GM18505 (cell line): Measurements from ENCODE around the gene THEM5.
"Not testable (repeated sequence)": the region's sequence is repeated elsewhere in the genome, so short reads cannot be mapped to it uniquely, and the experiment has no call there.

Experiments
- ATAC-seq: cut with Tn5 transposase; IDR thresholded peaks from one replicate; pipeline ENCODE4 v1.9.1; 2021; ENCODE audit not compliant: unreplicated experiment
- POLR2A ChIP-seq: IDR thresholded peaks from 4 replicates; pipeline ENCODE4 v1.6.1; 2011; ENCODE audit warnings: borderline replicate concordance; ENCODE audit not compliant: insufficient read depth, insufficient read length; ENCODE audit errors: extremely low read depth

The THEM5 gene

DNA sequence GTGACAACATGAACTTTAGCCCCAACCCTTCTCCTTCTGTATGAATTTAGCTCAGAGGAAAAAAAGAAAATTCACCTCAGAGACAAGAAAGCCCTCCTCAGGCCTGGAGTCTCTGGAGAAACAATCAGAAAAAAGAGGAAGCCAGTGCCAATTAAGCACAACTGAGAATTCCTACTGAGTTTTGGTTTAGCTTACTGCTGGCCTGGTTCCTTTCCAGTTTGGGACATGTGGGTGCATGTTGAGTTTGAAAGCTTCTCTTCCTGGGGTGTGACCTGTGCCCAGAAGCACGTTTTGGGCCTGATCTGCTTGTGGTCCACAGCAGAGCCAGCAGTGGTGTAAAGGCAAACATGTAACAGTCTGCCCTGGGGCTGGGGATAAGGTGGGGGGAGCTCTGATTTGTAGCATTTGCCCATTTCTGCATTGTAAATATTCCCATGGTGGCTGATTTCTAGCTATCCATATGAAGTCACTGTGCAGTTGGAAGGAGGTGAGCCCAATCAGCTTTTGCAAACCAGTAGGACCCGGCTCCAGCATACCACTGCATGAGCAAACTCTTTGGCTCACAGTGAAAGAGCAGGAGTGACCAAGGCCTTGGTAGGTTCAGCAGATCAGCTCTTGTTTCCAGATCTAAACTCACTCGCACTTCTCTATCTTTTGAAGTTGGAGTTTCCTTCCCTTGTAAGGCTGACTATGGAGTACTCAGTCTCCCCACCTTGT, 4.7 kb upstream of the THEM5 start:
- TF ChIP-seq POLR2A: no peak
- no peak for ATAC-seq

DNA sequence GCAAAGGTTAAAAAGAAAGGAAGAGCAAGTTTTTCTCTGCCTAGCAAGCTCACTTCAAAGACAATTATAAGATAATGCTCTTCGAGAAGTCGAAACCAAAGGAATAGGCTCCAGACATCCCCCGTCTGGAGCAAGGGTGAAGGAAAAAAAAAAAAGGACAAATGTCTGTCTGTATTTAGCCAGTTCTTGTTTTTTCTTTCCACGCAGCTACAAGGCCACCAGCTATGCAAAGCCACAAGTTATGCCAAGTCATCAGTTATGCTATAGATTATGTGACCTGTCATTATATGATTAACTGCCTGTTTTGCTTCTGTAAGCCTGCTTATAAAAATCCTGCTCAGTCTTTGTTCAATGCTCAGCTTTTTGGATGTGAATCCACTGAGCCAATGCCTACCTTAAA, 2.4 kb upstream of the THEM5 start:
- TF ChIP-seq POLR2A: no peak
- no peak for ATAC-seq

DNA sequence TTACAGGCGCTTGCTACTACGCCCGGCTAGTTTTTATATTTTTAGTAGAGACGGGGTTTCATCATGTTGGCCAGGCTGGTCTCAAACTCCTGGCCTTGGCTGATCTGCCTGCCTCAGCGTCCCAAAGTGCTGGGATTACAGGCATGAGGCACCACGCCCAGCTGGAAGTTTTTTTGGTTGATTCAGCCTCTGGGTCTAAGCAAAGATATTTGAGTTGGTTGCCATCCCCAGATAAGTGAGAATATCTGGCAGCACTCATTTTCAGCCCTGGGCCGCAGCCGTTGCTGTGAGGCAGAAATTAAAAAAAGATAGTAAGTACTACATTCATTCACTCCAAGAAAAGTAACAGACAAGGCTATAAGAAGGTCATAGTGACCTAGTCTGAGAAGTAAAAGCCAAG, 2.0 kb upstream of the THEM5 start:
- not testable (repeated sequence) for ATAC-seq

DNA sequence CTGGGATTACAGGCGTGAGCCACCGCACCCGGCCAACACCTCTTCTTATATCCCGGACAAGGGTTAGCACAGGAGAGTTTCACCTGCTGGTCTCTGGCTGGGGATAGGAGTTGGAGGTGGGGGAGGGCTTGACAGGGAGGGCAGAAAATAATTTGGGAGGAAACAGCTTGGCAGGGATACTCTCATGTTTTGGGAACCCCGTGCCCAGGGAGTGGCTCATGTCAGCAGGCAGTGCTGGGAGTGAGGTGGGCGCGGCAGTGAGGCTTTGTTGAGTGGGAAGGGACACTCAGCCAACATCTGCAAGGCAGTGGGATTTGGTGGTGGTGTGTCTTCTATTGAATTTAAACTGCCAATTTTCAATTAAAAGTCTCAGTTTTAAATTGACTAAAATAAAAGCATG, 1.1 kb upstream of the THEM5 start:
- ATAC-seq: no peak
- TF ChIP-seq POLR2A: no peak

DNA sequence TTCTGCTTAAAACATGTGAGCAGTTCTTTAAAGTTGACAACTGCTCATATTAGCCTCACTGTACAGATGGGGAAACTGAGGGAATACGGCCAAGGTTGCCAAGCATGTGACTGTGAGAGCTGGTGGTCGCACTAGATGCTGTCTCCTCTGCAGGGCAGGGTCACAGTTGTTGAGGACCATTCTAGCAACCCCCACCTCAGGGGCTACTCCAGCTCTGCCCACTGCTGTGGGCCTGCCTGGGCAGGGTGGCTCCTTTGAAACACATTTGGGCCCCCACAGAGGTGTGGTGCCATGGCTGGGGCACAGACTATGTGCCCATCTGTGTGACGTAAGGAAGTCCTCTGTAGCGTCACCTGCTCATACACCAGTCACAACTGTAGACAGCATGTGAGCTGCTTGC, 779 bp downstream of the THEM5 start:
- no peak for ATAC-seq
- no peak for TF ChIP-seq POLR2A

DNA sequence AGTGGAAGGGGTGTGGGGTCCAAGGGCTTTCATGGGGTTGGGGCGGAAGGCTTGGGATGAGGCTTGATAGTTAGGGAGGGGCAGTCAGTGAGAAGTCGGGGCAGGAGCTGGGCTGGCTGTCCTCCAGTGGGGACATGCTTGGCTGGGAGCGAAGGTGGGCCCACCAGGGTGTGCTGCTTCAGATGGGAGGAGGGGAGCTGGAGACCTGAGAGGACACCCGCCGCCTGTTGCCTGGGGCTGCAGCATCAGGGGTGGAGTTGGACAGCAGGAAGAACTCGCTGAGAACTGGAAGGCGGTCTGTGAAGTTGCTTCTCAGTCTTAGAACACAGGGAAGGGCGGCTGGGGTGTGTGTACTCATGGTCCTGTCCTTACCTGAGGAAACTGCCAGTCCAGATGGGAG, 1.6 kb downstream of the THEM5 start:
- no peak for TF ChIP-seq POLR2A
- ATAC-seq: no peak

DNA sequence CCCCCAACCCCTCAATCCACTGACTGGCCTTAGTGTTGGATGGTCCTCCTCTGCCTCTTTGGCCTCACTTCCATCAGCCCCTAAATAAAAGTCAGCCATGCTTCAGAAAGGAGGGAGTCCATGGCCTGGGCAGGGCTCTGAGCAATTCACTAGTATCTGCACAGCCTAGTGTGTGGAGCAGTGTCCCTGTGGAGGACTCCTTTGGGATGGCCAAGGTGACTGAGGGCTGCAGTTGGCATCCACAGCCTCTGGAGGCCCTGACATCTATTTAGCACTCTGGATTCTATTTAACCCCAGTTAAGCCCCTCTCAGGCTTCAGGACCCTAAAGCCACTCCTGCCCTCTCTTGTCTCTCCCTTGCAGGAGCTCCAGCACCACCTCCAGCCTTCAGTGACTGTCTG, 3.6 kb downstream of the THEM5 start:
- no peak for TF ChIP-seq POLR2A
- no peak for ATAC-seq

DNA sequence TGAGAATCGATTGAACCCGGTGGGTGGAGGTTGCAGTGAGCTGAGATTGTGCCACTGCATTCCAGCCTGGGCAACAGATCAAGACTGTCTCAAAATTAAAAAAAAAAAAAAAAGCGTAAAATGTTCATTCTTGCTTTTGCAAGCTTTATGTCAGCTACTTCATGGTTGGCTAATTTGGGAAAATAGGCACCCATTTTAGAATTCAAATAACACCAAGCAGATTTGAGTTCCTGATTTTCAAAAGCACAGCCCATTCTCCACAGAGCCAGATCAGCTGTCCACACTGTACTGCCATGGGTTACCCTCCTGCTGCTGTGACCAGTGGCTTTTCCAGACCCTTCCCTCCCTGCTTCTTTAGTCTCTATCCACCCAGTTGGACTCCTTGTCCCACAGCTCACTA, 4.4 kb downstream of the THEM5 start:
- no peak for TF ChIP-seq POLR2A
- ATAC-seq: no peak

DNA sequence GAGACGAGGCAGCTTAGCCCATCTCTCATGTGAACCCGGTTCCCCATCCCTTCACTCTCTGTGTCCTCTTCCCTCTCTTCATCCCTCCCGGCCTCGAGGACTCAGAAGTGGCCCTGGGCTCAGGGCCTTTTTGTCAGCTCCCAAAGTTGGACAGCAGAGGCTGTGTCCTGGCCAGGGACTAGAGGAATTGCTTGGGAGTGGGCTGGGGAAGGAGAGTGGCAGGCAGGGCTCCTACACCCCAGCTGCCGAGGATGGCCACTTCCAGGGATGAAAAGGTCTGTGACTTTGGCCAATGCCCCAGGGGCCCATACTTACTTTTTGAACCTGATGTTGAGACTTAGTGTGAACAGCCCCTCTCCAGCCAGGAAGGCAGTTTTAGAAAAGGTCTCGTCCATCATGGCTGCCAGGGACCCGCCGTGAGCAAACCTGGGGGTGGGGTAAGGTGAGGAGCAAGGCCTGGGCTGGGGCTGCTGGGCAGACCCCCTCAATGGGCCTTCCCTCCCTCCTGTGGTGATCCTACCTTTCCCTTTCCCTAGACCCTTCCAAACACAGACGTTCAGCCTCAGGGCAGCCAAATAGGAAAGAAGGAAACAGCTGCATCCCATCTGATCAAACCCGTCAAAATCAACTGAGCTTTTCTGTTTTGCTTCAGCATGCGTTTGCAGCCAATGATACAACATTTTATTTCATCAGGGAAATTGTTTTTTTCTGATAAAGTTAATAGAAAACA, 5.5 kb downstream of the THEM5 start:
- no peak for TF ChIP-seq POLR2A
- ATAC-seq: no peak

DNA sequence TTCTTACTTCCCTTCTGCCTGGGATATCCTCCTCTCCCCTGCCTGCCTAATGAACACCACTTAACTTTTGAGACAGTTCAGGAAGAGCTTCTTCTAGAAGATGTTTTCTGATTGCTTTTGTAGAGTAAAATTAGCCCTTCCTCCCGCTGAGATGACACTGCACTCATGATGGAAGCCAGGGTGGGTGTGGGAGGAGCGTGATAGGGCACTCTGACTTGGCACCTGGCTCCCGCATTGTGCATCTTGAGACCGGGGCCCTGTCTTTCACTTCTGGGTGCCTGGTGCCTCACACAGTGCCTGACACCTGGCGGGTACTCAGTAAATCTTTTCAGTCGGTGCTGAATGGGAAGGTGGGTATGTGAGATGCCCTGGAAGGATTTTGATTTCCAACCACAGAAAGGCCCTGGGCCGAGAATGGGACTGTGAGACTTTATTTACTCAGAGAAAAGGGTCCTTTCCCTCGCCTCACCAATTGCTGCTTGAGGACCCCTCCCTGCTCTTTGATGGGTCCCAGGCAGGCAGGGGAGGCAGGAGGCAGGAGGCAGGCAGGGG, 6.8 kb downstream of the THEM5 start:
- TF ChIP-seq POLR2A: no peak
- ATAC-seq: no peak

DNA sequence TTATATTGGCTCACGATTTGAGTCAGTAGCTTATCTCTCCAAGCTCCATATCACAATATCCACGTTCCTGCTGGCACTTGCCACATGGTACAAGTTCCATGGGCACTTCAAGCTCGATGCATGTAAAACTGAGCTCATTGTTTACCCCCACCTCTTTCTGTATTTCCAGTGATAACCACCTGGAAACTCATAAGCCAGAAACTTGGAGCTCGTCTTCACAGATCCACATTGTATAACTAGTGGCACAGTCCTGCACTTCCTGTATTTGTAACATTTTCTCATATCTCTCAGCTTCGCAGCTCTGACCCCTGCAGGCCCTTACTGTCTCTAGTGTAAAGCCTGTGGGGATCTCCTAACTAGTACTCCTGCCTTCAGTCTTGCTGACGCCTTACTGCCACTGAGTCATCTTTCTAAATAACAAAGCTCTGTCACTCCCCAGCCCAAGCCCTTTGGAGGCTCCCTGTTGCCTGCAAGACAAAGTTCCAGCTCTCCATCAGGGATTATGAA, 7.4 kb downstream of the THEM5 start:
- TF ChIP-seq POLR2A: no peak
- no peak for ATAC-seq

DNA sequence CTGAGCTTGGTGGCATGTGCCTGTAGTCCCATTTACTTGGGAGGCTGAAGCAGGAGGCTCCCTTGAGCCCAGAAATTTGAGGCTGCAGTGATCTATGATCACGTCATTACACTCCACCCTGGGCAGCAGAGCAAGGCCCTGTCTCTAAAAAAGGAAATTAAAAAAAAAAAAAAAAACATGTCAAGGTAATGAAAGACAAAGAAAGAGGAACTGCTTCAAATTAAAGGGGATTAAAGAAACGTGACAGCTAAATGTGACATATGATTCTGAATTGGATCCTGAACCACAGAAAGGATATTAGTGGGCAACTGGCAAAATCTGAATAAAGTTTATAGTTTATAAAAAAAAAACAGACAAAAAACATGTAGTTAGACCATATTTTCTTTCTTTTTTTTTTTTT, 10.1 kb downstream of the THEM5 start:
- no peak for TF ChIP-seq POLR2A

DNA sequence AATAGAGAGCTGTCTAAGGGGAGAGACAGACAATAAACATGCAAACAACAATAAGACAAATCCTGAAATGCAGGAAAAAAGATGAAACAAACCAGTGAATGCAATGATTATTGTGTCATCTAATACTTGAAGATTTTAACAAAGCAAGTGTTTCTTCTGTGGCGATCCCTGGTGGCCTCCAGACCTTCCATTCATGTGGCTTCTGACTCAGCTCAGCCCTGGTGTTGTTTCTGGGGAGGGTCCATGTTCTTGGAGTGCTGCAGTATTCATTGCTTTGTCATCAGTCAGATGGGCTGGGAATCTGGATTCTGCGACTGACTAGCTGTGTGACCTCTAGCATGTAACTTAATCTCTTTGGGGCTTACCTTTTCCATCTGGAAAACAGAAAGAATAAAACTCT, 12.4 kb downstream of the THEM5 start:
- no peak for ATAC-seq
- no peak for TF ChIP-seq POLR2A

More for the DNA sequence above, 10.1 kb downstream of the THEM5 start:
- no peak for ATAC-seq

DNA sequence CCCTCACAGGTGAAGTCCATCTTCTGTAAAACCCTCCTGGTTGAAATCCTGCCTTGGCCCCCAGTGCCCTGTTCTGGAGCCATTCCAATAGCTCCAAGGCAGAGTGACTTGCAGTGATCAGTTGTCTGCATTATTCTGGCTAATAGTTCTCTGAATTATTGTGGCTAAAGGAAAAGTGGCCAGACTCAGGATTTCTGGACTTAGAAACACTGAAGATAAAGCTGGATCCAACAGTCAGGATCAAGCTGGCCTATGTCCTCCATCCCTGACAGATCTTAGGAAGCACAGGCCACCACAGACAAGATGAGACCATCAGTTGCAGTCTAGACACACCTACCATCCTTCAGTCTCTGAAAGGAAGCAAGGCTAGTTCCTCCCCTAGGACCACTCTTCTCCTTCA, 13.1 kb downstream of the THEM5 start:
- no peak for ATAC-seq
- no peak for TF ChIP-seq POLR2A
